ENCODE data around the gene PDE4DIP. TPM values are rescaled to one million over a fixed set of nuclear protein-coding genes. Genes with fewer than 3 reads are reported as not detected.
"Not testable (repeated sequence)": the region's sequence is repeated elsewhere in the genome, so short reads cannot be mapped to it uniquely, and the experiment has no call there.

Gene PDE4DIP
- total RNA-seq, 2 experiments from 2014 or later = 18.4 to 19.9 TPM

- H3K36me3 Mint-ChIP-seq (ENCODE audit: low read depth); DNase-seq; H3K27ac Mint-ChIP-seq; H3K9me3 Mint-ChIP-seq; intact Hi-C loops (cut with micrococcal nuclease); H3K4me3 Mint-ChIP-seq; H3K27me3 Mint-ChIP-seq (ENCODE audit: low read depth); H3K4me1 Mint-ChIP-seq (ENCODE audit: low read depth); CTCF ChIA-PET: not testable (repeated sequence)
These were observed 168.4 kb downstream of the PDE4DIP start for GRCh38 chr1:149012599-149012998.

- intact Hi-C loops (cut with micrococcal nuclease); H3K36me3 Mint-ChIP-seq (ENCODE audit: low read depth); H3K9me3 Mint-ChIP-seq; H3K27me3 Mint-ChIP-seq (ENCODE audit: low read depth); CTCF ChIA-PET; DNase-seq; H3K27ac Mint-ChIP-seq; H3K4me1 Mint-ChIP-seq (ENCODE audit: low read depth); H3K4me3 Mint-ChIP-seq: not testable (repeated sequence)
These were observed 169.3 kb downstream of the PDE4DIP start for GRCh38 chr1:149013513-149013912.

GRCh38 chr1:149015522-149015921, 171.3 kb downstream of the PDE4DIP start:
- H3K27ac Mint-ChIP-seq; intact Hi-C loops (cut with micrococcal nuclease); CTCF ChIA-PET; DNase-seq; H3K9me3 Mint-ChIP-seq; H3K36me3 Mint-ChIP-seq (ENCODE audit: low read depth); H3K4me3 Mint-ChIP-seq; H3K4me1 Mint-ChIP-seq (ENCODE audit: low read depth); H3K27me3 Mint-ChIP-seq (ENCODE audit: low read depth): not testable (repeated sequence)

GRCh38 chr1:149016626-149017025, 172.4 kb downstream of the PDE4DIP start:
- H3K4me3 Mint-ChIP-seq; H3K27me3 Mint-ChIP-seq (ENCODE audit: low read depth); H3K36me3 Mint-ChIP-seq (ENCODE audit: low read depth); H3K4me1 Mint-ChIP-seq (ENCODE audit: low read depth); H3K9me3 Mint-ChIP-seq; intact Hi-C loops (cut with micrococcal nuclease); CTCF ChIA-PET; DNase-seq; H3K27ac Mint-ChIP-seq: not testable (repeated sequence)

GRCh38 chr1:149018577-149018976, 174.3 kb downstream of the PDE4DIP start:
- H3K9me3 Mint-ChIP-seq; CTCF ChIA-PET; H3K4me3 Mint-ChIP-seq; DNase-seq; H3K4me1 Mint-ChIP-seq (ENCODE audit: low read depth); intact Hi-C loops (cut with micrococcal nuclease); H3K27me3 Mint-ChIP-seq (ENCODE audit: low read depth); H3K36me3 Mint-ChIP-seq (ENCODE audit: low read depth); H3K27ac Mint-ChIP-seq: not testable (repeated sequence)

GRCh38 chr1:149024327-149024726, 180.1 kb downstream of the PDE4DIP start:
- CTCF ChIA-PET; H3K27ac Mint-ChIP-seq; intact Hi-C loops (cut with micrococcal nuclease); DNase-seq; H3K9me3 Mint-ChIP-seq; H3K4me1 Mint-ChIP-seq (ENCODE audit: low read depth); H3K36me3 Mint-ChIP-seq (ENCODE audit: low read depth); H3K27me3 Mint-ChIP-seq (ENCODE audit: low read depth); H3K4me3 Mint-ChIP-seq: not testable (repeated sequence)

- H3K4me1 Mint-ChIP-seq (ENCODE audit: low read depth); DNase-seq; H3K36me3 Mint-ChIP-seq (ENCODE audit: low read depth); H3K27ac Mint-ChIP-seq; CTCF ChIA-PET; H3K9me3 Mint-ChIP-seq; H3K27me3 Mint-ChIP-seq (ENCODE audit: low read depth); H3K4me3 Mint-ChIP-seq; intact Hi-C loops (cut with micrococcal nuclease): not testable (repeated sequence)
These were observed 189.7 kb downstream of the PDE4DIP start for GRCh38 chr1:149033916-149034315.

GRCh38 chr1:149043056-149043455, 198.8 kb downstream of the PDE4DIP start:
- DNase-seq; H3K27ac Mint-ChIP-seq; intact Hi-C loops (cut with micrococcal nuclease); H3K36me3 Mint-ChIP-seq (ENCODE audit: low read depth); H3K27me3 Mint-ChIP-seq (ENCODE audit: low read depth); H3K4me3 Mint-ChIP-seq; CTCF ChIA-PET; H3K4me1 Mint-ChIP-seq (ENCODE audit: low read depth); H3K9me3 Mint-ChIP-seq: not testable (repeated sequence)

GRCh38 chr1:149064611-149065010, 220.4 kb downstream of the PDE4DIP start:
- CTCF ChIA-PET; H3K9me3 Mint-ChIP-seq; DNase-seq; H3K4me3 Mint-ChIP-seq; intact Hi-C loops (cut with micrococcal nuclease); H3K4me1 Mint-ChIP-seq (ENCODE audit: low read depth); H3K27ac Mint-ChIP-seq; H3K27me3 Mint-ChIP-seq (ENCODE audit: low read depth): not testable (repeated sequence)
- peaks cover 13% of the 10 kb centered on the region for H3K36me3 Mint-ChIP-seq (ENCODE audit: low read depth)

GRCh38 chr1:149075505-149076127, 231.4 kb downstream of the PDE4DIP start:
- DNase-seq; intact Hi-C loops (cut with micrococcal nuclease); CTCF ChIA-PET; H3K4me1 Mint-ChIP-seq (ENCODE audit: low read depth); H3K36me3 Mint-ChIP-seq (ENCODE audit: low read depth); H3K27me3 Mint-ChIP-seq (ENCODE audit: low read depth); H3K4me3 Mint-ChIP-seq; H3K9me3 Mint-ChIP-seq; H3K27ac Mint-ChIP-seq: not testable (repeated sequence)

Other genes with a start within 250 kb of the PDE4DIP start
- 10 to 100 TPM; 14.9 to 15.3 TPM for gene NBPF14, start 248.4 kb upstream of the PDE4DIP start, total RNA-seq
- not detected for gene NUDT4B, start 95.7 kb upstream of the PDE4DIP start, total RNA-seq

Data from activated naive CD4-positive, alpha-beta T cell treated with anti-CD3 and anti-CD28 coated beads for 36 hours (primary cell).